ENCODE results near the gene ANO10. TPM values are rescaled to one million over a fixed set of nuclear protein-coding genes. Genes with fewer than 3 reads are reported as not detected.
"Not testable (repeated sequence)": the region's sequence is repeated elsewhere in the genome, so short reads cannot be mapped to it uniquely, and the experiment has no call there.

ANO10 gene
- total and polyA plus RNA-seq, 2 of the 8 experiments (the other 6 are each of a cell fraction or from before 2014, with no cell fraction given), result 38.0 to 53.2 TPM

DNA sequence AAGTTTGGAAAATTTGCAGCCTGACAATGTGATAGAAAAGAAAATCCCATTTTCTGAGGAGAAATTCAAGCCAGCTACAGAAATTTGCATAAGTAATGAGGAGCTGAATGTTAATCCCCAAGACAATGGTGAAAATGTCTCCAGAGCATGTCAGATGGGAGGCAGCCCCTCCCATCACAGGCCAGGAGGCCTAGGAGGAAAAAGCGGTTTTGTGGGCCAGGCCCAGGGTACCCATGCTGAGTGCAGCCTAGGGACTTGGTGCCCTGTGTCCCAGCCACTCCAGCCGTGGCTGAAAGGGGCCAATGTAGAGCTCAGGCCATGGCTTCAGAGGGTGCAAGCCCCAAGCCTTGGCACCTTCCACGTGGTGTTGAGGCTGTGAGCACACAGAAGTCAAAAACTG is 159.2 kb downstream of the ANO10 start:
- H2BK12ac ChIP-seq (ENCODE audit: low read depth, low read length); FAIRE-seq; CTCF ChIA-PET (ENCODE audit: partially characterized antibody): not testable (repeated sequence)

More for the DNA sequence above, 159.2 kb downstream of the ANO10 start:
- H4K8ac ChIP-seq (ENCODE audit: extremely low read depth, insufficient read depth, low read length); H3K27ac ChIP-seq (ENCODE audit: low read depth, low read length); H2AFZ ChIP-seq (ENCODE audit: low read length); H3K23me2 ChIP-seq (ENCODE audit: low read depth, low read length); H3K4me3 ChIP-seq (ENCODE audit: extremely low read depth in 1 of 4, insufficient read depth in 2 of 4, low read depth in 3 of 4, low read length in 4 of 4); H3K4ac ChIP-seq (replicated peaks; ENCODE audit: insufficient read length, low read depth, low read length); H3K27me3 ChIP-seq (replicated peaks in 1 of 4; ENCODE audit: control insufficient read depth in 3 of 4, extremely low read depth in 1 of 4, insufficient read depth in 3 of 4, low read length in 3 of 4); H2BK20ac ChIP-seq (ENCODE audit: low read length); H4K5ac ChIP-seq (ENCODE audit: insufficient read length, low read depth, low read length); H2BK120ac ChIP-seq (replicated peaks; ENCODE audit: low read depth, low read length); H3K79me1 ChIP-seq (ENCODE audit: low read depth, low read length); H3K18ac ChIP-seq (ENCODE audit: extremely low read depth, low read length); H3K4me2 ChIP-seq (ENCODE audit: insufficient read depth in 1 of 2, low read depth in 2 of 2, low read length in 2 of 2); H3K23ac ChIP-seq (ENCODE audit: insufficient read length); H3K79me2 ChIP-seq (ENCODE audit: control insufficient read depth in 1 of 2, insufficient read depth in 2 of 2, low read length in 2 of 2); H2BK5ac ChIP-seq (ENCODE audit: low read depth, low read length); H4K20me1 ChIP-seq (replicated peaks in 1 of 2; ENCODE audit: control insufficient read depth in 1 of 2, insufficient read depth in 2 of 2, low read length in 2 of 2); H3K56ac ChIP-seq (replicated peaks; ENCODE audit: insufficient read length, low read depth, low read length); DNase-seq (ENCODE audit: low read depth in 1 of 2, low spot score in 2 of 2); H4K91ac ChIP-seq (replicated peaks; ENCODE audit: insufficient read length, low read length); H3K9ac ChIP-seq (replicated peaks in 1 of 4; ENCODE audit: extremely low read depth in 1 of 4, low read depth in 3 of 4, low read length in 3 of 4); POLR2A ChIA-PET (ENCODE audit: partially characterized antibody); H2AK5ac ChIP-seq (ENCODE audit: low read depth, low read length); H3K4me1 ChIP-seq (replicated peaks in 1 of 4; ENCODE audit: control insufficient read depth in 3 of 4, insufficient read depth in 4 of 4, low read length in 3 of 4); H2BK15ac ChIP-seq (ENCODE audit: low read length); H3K14ac ChIP-seq (ENCODE audit: insufficient read length): not testable (repeated sequence)
- Histone ChIP-seq H3K9me3 (ENCODE audit: insufficient read depth in 2 of 2, low read depth in 1 of 2, low read length in 1 of 2) (peaks cover 15 to 16% of the 10 kb centered on the region in 2 experiments), H3K36me3 (ENCODE audit: control insufficient read depth in 2 of 4, insufficient read depth in 4 of 4, low read length in 3 of 4) (peaks cover 0 to 11% (median 4%) of the 10 kb centered on the region in 4 experiments; a peak in 2 of 8 replicates)
- 97% methylated on average over 3 of the region's 3 CpGs; no CpG with 5 or more reads in 1 of the 2 experiments for WGBS, 2 experiments (ENCODE audit: extremely low coverage in 1 of 2, insufficient coverage in 1 of 2, insufficient read length in 1 of 2, insufficient replicate concordance in 2 of 2, low coverage in 1 of 2, low lambda C conversion rate in 2 of 2, missing lambda C conversion rate in 1 of 2)

Data from H1 (cell line).